IMR-90 (cell line): ENCODE results near the gene TRPC6. TPM values are rescaled to one million over a fixed set of nuclear protein-coding genes. Genes with fewer than 3 reads are reported as not detected.
"Not testable (repeated sequence)": the region's sequence is repeated elsewhere in the genome, so short reads cannot be mapped to it uniquely, and the experiment has no call there.

Source experiments
- ATAC-seq: fragments of 200-7000 bp; cut with Tn5 transposase; 2 replicates; pipeline ENCODE4 v1.9.1; 2020; ENCODE audit warnings: low read depth, mild to moderate bottlenecking, moderate library complexity
- BruUV-seq: library from RNA; stranded (reverse); fragments of 400-500 nt; replicated peaks from 2 replicates; lab custom pipeline; 2021; lab: Mats Ljungman, UMichigan
- CTCF ChIA-PET: fragments of 300-600 bp; formaldehyde crosslinking; extraction: SDS; loops from one replicate; lab custom pipeline; 2021; ENCODE audit warnings: antibody characterized with exemption; lab: Yijun Ruan, JAX
- POLR2A ChIA-PET: fragments of 300-600 bp; sonication (Branson Sonifier 250); formaldehyde crosslinking; loops from one replicate; lab custom pipeline; 2022; ENCODE audit warnings: antibody characterized with exemption; ENCODE audit not compliant: unreplicated experiment; lab: Charles Lee
- DNase-seq: peaks from one replicate; pipeline ENCODE4 v3.0.0; 2013
- H2AFZ ChIP-seq: replicated peaks from 2 replicates; pipeline ENCODE3; 2013; ENCODE audit warnings: low read length, mild to moderate bottlenecking; ENCODE audit not compliant: poor library complexity
- H2AK5ac ChIP-seq: 2 replicates; pipeline ENCODE4 v1.6.1; 2013; ENCODE audit warnings: low read depth, low read length, inconsistent platforms
- H2AK9ac ChIP-seq: replicated peaks from 2 replicates; pipeline ENCODE3; 2013; ENCODE audit warnings: mild to moderate bottlenecking, low read depth, low read length, moderate library complexity; ENCODE audit not compliant: poor library complexity
- H2BK120ac ChIP-seq: 2 replicates; pipeline ENCODE4 v1.6.1; 2013; ENCODE audit warnings: low read depth, low read length, inconsistent platforms
- H2BK15ac ChIP-seq: 3 replicates; pipeline ENCODE4 v1.6.1; 2013; ENCODE audit warnings: low read depth, low read length, inconsistent platforms
- H2BK20ac ChIP-seq: 2 replicates; pipeline ENCODE4 v1.6.1; 2013; ENCODE audit warnings: low read depth, mild to moderate bottlenecking, inconsistent platforms, low read length, moderate library complexity
- H2BK5ac ChIP-seq: 2 replicates; pipeline ENCODE4 v1.6.1; 2013; ENCODE audit warnings: mild to moderate bottlenecking, low read depth, low read length, inconsistent platforms; ENCODE audit not compliant: poor library complexity, severe bottlenecking
- H3K14ac ChIP-seq: replicated peaks from 2 replicates; pipeline ENCODE4 v1.6.1; 2013; ENCODE audit warnings: low read depth, low read length, inconsistent platforms
- H3K18ac ChIP-seq: 2 replicates; pipeline ENCODE4 v1.6.1; 2013; ENCODE audit warnings: low read depth, low read length, control low read depth
- H3K23ac ChIP-seq: 2 replicates; pipeline ENCODE4 v1.6.1; 2013; ENCODE audit warnings: low read depth, low read length, inconsistent platforms
- H3K27ac ChIP-seq: 2 replicates; pipeline ENCODE4 v1.5.1; 2013; ENCODE audit warnings: mild to moderate bottlenecking, control low read depth, low read length; ENCODE audit not compliant: insufficient read depth
- H3K27me3 ChIP-seq: 2 replicates; pipeline ENCODE4 v1.6.1; 2013; ENCODE audit warnings: low read length; ENCODE audit not compliant: control insufficient read depth, insufficient read depth
- H3K36me3 ChIP-seq: 2 replicates; pipeline ENCODE4 v1.6.1; 2013; ENCODE audit warnings: low read length, mixed read lengths; ENCODE audit not compliant: control insufficient read depth, insufficient read depth
- H3K4ac ChIP-seq: 2 replicates; pipeline ENCODE4 v1.6.1; 2013; ENCODE audit warnings: low read depth, low read length, inconsistent platforms
- H3K4me1 ChIP-seq: 2 replicates; pipeline ENCODE4 v1.6.1; 2013; ENCODE audit warnings: low read length, mixed read lengths; ENCODE audit not compliant: control insufficient read depth, insufficient read depth
- H3K4me2 ChIP-seq: 2 replicates; pipeline ENCODE4 v1.6.1; 2013; ENCODE audit warnings: low read depth, mild to moderate bottlenecking, control low read depth, low read length, moderate library complexity
- H3K4me3 ChIP-seq: 2 replicates; pipeline ENCODE4 v1.5.1; 2013; ENCODE audit warnings: low read depth, mild to moderate bottlenecking, control low read depth, low read length, moderate library complexity; ENCODE audit not compliant: insufficient read depth
- H3K56ac ChIP-seq: 2 replicates; pipeline ENCODE4 v1.6.1; 2013; ENCODE audit warnings: low read length, inconsistent platforms; ENCODE audit not compliant: insufficient read depth; ENCODE audit errors: extremely low read depth
- H3K79me1 ChIP-seq, 2 experiments: 2 replicates each; pipeline ENCODE4 v1.6.1; 2013; ENCODE audit warnings: low read length in 2 of 2, inconsistent platforms in 1 of 2, low read depth in 1 of 2
- H3K9ac ChIP-seq: 2 replicates; pipeline ENCODE4 v1.6.1; 2013; ENCODE audit warnings: low read depth, low read length, control low read depth
- H3K9me1 ChIP-seq: 2 replicates; pipeline ENCODE4 v1.6.1; 2013; ENCODE audit warnings: low read length, inconsistent platforms; ENCODE audit not compliant: insufficient read depth
- H3K9me3 ChIP-seq: 2 replicates; pipeline ENCODE4 v1.6.1; 2013; ENCODE audit warnings: low read length; ENCODE audit not compliant: control insufficient read depth, insufficient read depth
- H4K20me1 ChIP-seq: 2 replicates; pipeline ENCODE4 v1.6.1; 2013; ENCODE audit warnings: low read length, inconsistent platforms; ENCODE audit not compliant: insufficient read depth
- H4K5ac ChIP-seq: 2 replicates; pipeline ENCODE4 v1.6.1; 2013; ENCODE audit warnings: mild to moderate bottlenecking, low read depth, low read length, control low read depth
- H4K8ac ChIP-seq, 2 experiments: 2 replicates each; pipeline ENCODE4 v1.6.1; 2013; ENCODE audit warnings: low read depth in 2 of 2, low read length in 2 of 2, control low read depth in 1 of 2, inconsistent platforms in 1 of 2
- H4K91ac ChIP-seq: 2 replicates; pipeline ENCODE4 v1.6.1; 2013; ENCODE audit warnings: low read depth, low read length, inconsistent platforms; ENCODE audit not compliant: insufficient read depth
- BHLHE40 ChIP-seq: fragments of 150-350 bp; IDR thresholded peaks from 2 replicates; pipeline ENCODE4 v1.6.1; 2016; ENCODE audit warnings: mild to moderate bottlenecking, low read depth, low read length
- CHD1 ChIP-seq: IDR thresholded peaks from 2 replicates; pipeline ENCODE4 v1.6.1; 2012; ENCODE audit warnings: low read depth, low read length, improper control_type of control experiment
- ELK1 ChIP-seq: fragments of 150-350 bp; IDR thresholded peaks from 2 replicates; pipeline ENCODE4 v1.6.1; 2016; ENCODE audit warnings: low read depth, mild to moderate bottlenecking, low read length, moderate library complexity, borderline replicate concordance
- MXI1 ChIP-seq: IDR thresholded peaks from 2 replicates; pipeline ENCODE4 v1.6.1; 2012; ENCODE audit warnings: low read depth, mild to moderate bottlenecking, low read length, moderate library complexity, borderline replicate concordance
- RFX5 ChIP-seq: IDR thresholded peaks from 2 replicates; pipeline ENCODE4 v1.8.0; 2012; ENCODE audit warnings: low read depth, mild to moderate bottlenecking, low read length, moderate library complexity
- WGBS, 2 experiments: methylation state at CpG; one replicate each; pipeline versions ENCODE4 v1.1.5 to v1.1.7; 2013; ENCODE audit warnings: missing lambda C conversion rate in 2 of 2; ENCODE audit not compliant: insufficient read length in 1 of 2; ENCODE audit errors: extremely low coverage in 2 of 2; 5-methylcytosine and 5-hydroxymethylcytosine counted together
- dilution Hi-C: fragments of 300-500 bp; cut with HindIII; formaldehyde crosslinking; loops from one replicate; pipeline ENCODE4 v1.14.3; 2018; ENCODE audit warnings: low sequenced_read_pairs; ENCODE audit not compliant: unreplicated experiment
- in situ Hi-C: fragments of 300-500 bp; cut with MboI; formaldehyde crosslinking; loops from 3 replicates; pipeline ENCODE4 v1.14.3; 2019; ENCODE audit warnings: low sequenced_read_pairs, inconsistent platforms, mixed read lengths
- intact Hi-C: fragments of 100-400 bp; cut with micrococcal nuclease; formaldehyde crosslinking; loops from 2 replicates; pipeline ENCODE4 v1.10.0; 2022
- polyA plus RNA-seq, 3 experiments: library from polyadenylated mRNA; depleted of rRNA; stranded (reverse); fragments of >200 nt; gene quantifications; 2 replicates each; pipeline ENCODE4 v1.2.3, GENCODE V29; 2012; ENCODE audit warnings: low replicate concordance in 1 of 3
- total RNA-seq: library from RNA; depleted of rRNA; stranded (reverse); fragments of >200 nt; gene quantifications from 2 replicates; pipeline ENCODE4 v1.2.3, GENCODE V29; 2012
- TF ChIP-seq, protein P1 (sequence below): fragments of 150-350 bp; IDR thresholded peaks from 2 replicates; pipeline ENCODE4 v1.6.1; 2017; ENCODE audit warnings: mild to moderate bottlenecking, antibody characterized with exemption, low read length, low read depth

Gene TRPC6
- total and polyA plus RNA-seq, 2 of the 4 experiments (the other 2 are of a cell fraction) = 0.99 to 2.3 TPM

DNA sequence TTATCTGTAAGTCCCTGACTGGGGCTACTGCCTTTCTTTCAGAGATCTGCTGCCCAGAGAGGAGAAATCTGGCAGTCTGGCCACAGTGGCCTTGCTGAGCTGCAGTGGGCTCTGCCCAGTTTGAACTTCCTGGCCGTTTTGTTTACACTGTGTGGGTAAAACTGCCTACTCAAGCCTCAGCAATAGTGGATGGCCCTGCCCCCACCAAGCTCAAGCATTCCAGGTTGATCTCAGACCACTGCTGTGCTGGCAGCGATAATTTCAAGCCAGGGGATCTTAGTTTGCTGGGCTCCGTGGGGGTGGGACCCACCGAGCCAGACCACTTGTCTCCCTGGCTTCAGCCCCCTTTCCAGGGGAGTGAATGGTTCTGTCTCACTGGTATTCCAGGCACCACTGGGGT is 117.5 kb downstream of the TRPC6 start:
- H3K27me3 ChIP-seq = no peaks in the 10 kb centered on the region
- 0 out of 2 replicates have a peak overlapping the region, but pooled peaks have one; percentile 20 for H4K5ac ChIP-seq
- TF ChIP-seq ELK1 (no peak), CHD1 (no peak), RFX5 (no peak), MXI1 (no peak), BHLHE40 (no peak)
- TF ChIP-seq, protein P1, sequence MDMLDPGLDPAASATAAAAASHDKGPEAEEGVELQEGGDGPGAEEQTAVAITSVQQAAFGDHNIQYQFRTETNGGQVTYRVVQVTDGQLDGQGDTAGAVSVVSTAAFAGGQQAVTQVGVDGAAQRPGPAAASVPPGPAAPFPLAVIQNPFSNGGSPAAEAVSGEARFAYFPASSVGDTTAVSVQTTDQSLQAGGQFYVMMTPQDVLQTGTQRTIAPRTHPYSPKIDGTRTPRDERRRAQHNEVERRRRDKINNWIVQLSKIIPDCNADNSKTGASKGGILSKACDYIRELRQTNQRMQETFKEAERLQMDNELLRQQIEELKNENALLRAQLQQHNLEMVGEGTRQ = no peak
- POLR2A ChIA-PET = no interaction called here
- no peak for DNase-seq
- no peak overlapping the region for H2BK5ac ChIP-seq
- 0 out of 2 replicates have a peak, but pooled peaks cover 2% of the 10 kb centered on the region for H3K9me1 ChIP-seq
- no peaks in the 10 kb centered on the region for H3K9me3 ChIP-seq
- no peak overlapping the region for H3K23ac ChIP-seq
- no peak overlapping the region for H3K4me3 ChIP-seq
- no peak overlapping the region for H2BK15ac ChIP-seq
- no peak overlapping the region for H3K56ac ChIP-seq
- CTCF ChIA-PET = no interaction called here
- peak overlapping the region in 1 of 2 experiments; percentile 65; a peak in 2 of 4 replicates for H4K8ac ChIP-seq
- H2AK9ac ChIP-seq = no peak overlapping the region
- no peak overlapping the region for H3K9ac ChIP-seq
- H2AK5ac ChIP-seq = no peak overlapping the region
- 71% methylated on average over 1 of the region's 4 CpGs; no CpG with 5 or more reads in 1 of the 2 experiments for WGBS, 2 experiments
- peaks cover 8% of the 10 kb centered on the region for H3K4me1 ChIP-seq
- H3K4me2 ChIP-seq = no peak overlapping the region
- H2BK120ac ChIP-seq = no peak overlapping the region
- no TSS peak for BruUV-seq
- no peak overlapping the region for H3K14ac ChIP-seq
- no peak overlapping the region; the same call in none of the 2 replicates for H3K4ac ChIP-seq
- no peaks in the 10 kb centered on the region for H4K20me1 ChIP-seq
- H3K27ac ChIP-seq = no peak overlapping the region
- intact Hi-C loops (no loop called here), dilution Hi-C loops (no loop called here), in situ Hi-C loops (no loop called here)
- H4K91ac ChIP-seq = no peak overlapping the region
- no peaks in the 10 kb centered on the region for H3K79me1 ChIP-seq
- ATAC-seq = peak; percentile 62
- no peak overlapping the region for H2AFZ ChIP-seq
- H3K18ac ChIP-seq = no peak overlapping the region
- no peaks in the 10 kb centered on the region for H3K36me3 ChIP-seq
- H2BK20ac ChIP-seq = no peak overlapping the region

- H4K20me1 ChIP-seq, H3K23ac ChIP-seq, H3K4me1 ChIP-seq, H2AFZ ChIP-seq, BruUV-seq, H3K4ac ChIP-seq, H3K4me3 ChIP-seq, POLR2A ChIA-PET, CTCF ChIA-PET, H2BK15ac ChIP-seq, ATAC-seq, H2BK120ac ChIP-seq, H4K8ac ChIP-seq, H4K5ac ChIP-seq, H2AK9ac ChIP-seq, H2AK5ac ChIP-seq, DNase-seq, H3K18ac ChIP-seq, H3K36me3 ChIP-seq, H2BK5ac ChIP-seq, in situ Hi-C loops, H3K79me1 ChIP-seq, intact Hi-C loops, H3K14ac ChIP-seq, H3K4me2 ChIP-seq, H3K9me1 ChIP-seq, H3K56ac ChIP-seq, H2BK20ac ChIP-seq, dilution Hi-C loops, H3K9me3 ChIP-seq, H3K27me3 ChIP-seq, H4K91ac ChIP-seq, H3K9ac ChIP-seq, H3K27ac ChIP-seq: not testable (repeated sequence)
Measured at GRCh38 chr11:101464388-101464787, 119.4 kb downstream of the TRPC6 start.
